Hepatic stellate cell (primary cell): ENCODE measurements around the gene ATRNL1.

Experiments
- DNase-seq: peaks from one replicate; pipeline ENCODE4 v3.0.0; 2011; ENCODE audit warnings: low spot score

The ATRNL1 gene

GRCh38 chr10:115902596-115902995 lies 809.4 kb downstream of the ATRNL1 start:
- no peak for DNase-seq

- DNase-seq = no peak
Observed at GRCh38 chr10:115903207-115903606, 810.0 kb downstream of the ATRNL1 start.

GRCh38 chr10:115903845-115904244 lies 810.7 kb downstream of the ATRNL1 start:
- no peak for DNase-seq

- no peak for DNase-seq
Observed at GRCh38 chr10:115909037-115909436, 815.9 kb downstream of the ATRNL1 start.

GRCh38 chr10:115909962-115910731 lies 817.0 kb downstream of the ATRNL1 start:
- no peak for DNase-seq

- no peak for DNase-seq
Observed at GRCh38 chr10:115914475-115914874, 821.3 kb downstream of the ATRNL1 start.

- DNase-seq = no peak
Observed at GRCh38 chr10:115915429-115915828, 822.3 kb downstream of the ATRNL1 start.

GRCh38 chr10:115918812-115919211 lies 825.6 kb downstream of the ATRNL1 start:
- peak; percentile 16 for DNase-seq

GRCh38 chr10:115921795-115922194 lies 828.6 kb downstream of the ATRNL1 start:
- no peak for DNase-seq

- DNase-seq = no peak
Observed at GRCh38 chr10:115931309-115931708, 838.1 kb downstream of the ATRNL1 start.

GRCh38 chr10:115932099-115932498 lies 838.9 kb downstream of the ATRNL1 start:
- DNase-seq = no peak

- no peak for DNase-seq
Observed at GRCh38 chr10:115933098-115933497, 839.9 kb downstream of the ATRNL1 start.

- DNase-seq = no peak
Observed at GRCh38 chr10:115935731-115936130, 842.6 kb downstream of the ATRNL1 start.

GRCh38 chr10:115936926-115937767 lies 844.0 kb downstream of the ATRNL1 start:
- peak; percentile 19 for DNase-seq

GRCh38 chr10:115937768-115938056 lies 844.5 kb downstream of the ATRNL1 start:
- DNase-seq = no peak

- DNase-seq = no peak
Observed at GRCh38 chr10:115939101-115939854, 846.1 kb downstream of the ATRNL1 start.

GRCh38 chr10:115941361-115941771 lies 848.2 kb downstream of the ATRNL1 start:
- no peak for DNase-seq

- no peak for DNase-seq
Observed at GRCh38 chr10:115942101-115942500, 848.9 kb downstream of the ATRNL1 start.

- no peak for DNase-seq
Observed at GRCh38 chr10:115944538-115944937, 851.4 kb downstream of the ATRNL1 start.

- DNase-seq = no peak
Observed at GRCh38 chr10:115945701-115946445, 852.7 kb downstream of the ATRNL1 start.

GRCh38 chr10:115947104-115947503 lies 853.9 kb downstream of the ATRNL1 start:
- peak; percentile 19 for DNase-seq

GRCh38 chr10:115948465-115948864 lies 855.3 kb downstream of the ATRNL1 start:
- DNase-seq = no peak
